WTC11 (cell line): ENCODE data around the gene CHSY3. TPM values are rescaled to one million over a fixed set of nuclear protein-coding genes. Genes with fewer than 3 reads are reported as not detected.

Source experiments
- ATAC-seq: fragments of 200-7000 bp; cut with Tn5 transposase; 2 replicates; pipeline ENCODE4 v1.10.0; 2021; ENCODE audit warnings: mild to moderate bottlenecking, moderate library complexity
- CTCF ChIA-PET: fragments of 300-600 bp; sonication (Branson Sonifier 250); formaldehyde crosslinking; loops from one replicate; lab custom pipeline; 2021; ENCODE audit warnings: antibody characterized with exemption; lab: Charles Lee
- POLR2A ChIA-PET: fragments of 350-600 bp; sonication (Branson Sonifier 250); formaldehyde crosslinking; loops from one replicate; lab custom pipeline; 2021; ENCODE audit warnings: antibody characterized with exemption; lab: Charles Lee
- DNase-seq: peaks from one replicate; pipeline ENCODE4 v3.0.0; 2021; ENCODE audit warnings: low spot score
- H3K27ac Mint-ChIP-seq: 2 replicates; pipeline ENCODE4 v1.8.0; 2021; ENCODE audit warnings: mixed read lengths
- H3K27me3 Mint-ChIP-seq: 2 replicates; pipeline ENCODE4 v1.8.0; 2021; ENCODE audit warnings: low read depth, mild to moderate bottlenecking, moderate library complexity, mixed read lengths
- H3K36me3 Mint-ChIP-seq: 2 replicates; pipeline ENCODE4 v1.8.0; 2021; ENCODE audit warnings: mixed read lengths
- H3K4me1 Mint-ChIP-seq: 2 replicates; pipeline ENCODE4 v1.8.0; 2022; ENCODE audit warnings: mixed read lengths
- H3K4me3 Mint-ChIP-seq: 2 replicates; pipeline ENCODE4 v1.8.0; 2021; ENCODE audit warnings: mild to moderate bottlenecking, moderate library complexity, mixed read lengths
- H3K9me3 Mint-ChIP-seq: 2 replicates; pipeline ENCODE4 v1.8.0; 2021; ENCODE audit warnings: mixed read lengths
- AR ChIP-seq: fragments of 250-450 bp; sonication (Bioruptor Pico); IDR thresholded peaks from 2 replicates; pipeline ENCODE4 v1.9.0; 2021; ENCODE audit warnings: mild to moderate bottlenecking
- ATF1 ChIP-seq: sonication (generic); formaldehyde crosslinking; IDR thresholded peaks from 2 replicates; pipeline ENCODE4 v1.8.1; 2023; ENCODE audit warnings: mild to moderate bottlenecking, moderate library complexity, missing genetic modification reagents
- CREB1 ChIP-seq: sonication (generic); formaldehyde crosslinking; IDR thresholded peaks from 2 replicates; pipeline ENCODE4 v1.8.0; 2023; ENCODE audit warnings: mild to moderate bottlenecking, missing genetic modification reagents
- E2F5 ChIP-seq: sonication (generic); formaldehyde crosslinking; IDR thresholded peaks from 2 replicates; pipeline ENCODE4 v1.8.1; 2022; ENCODE audit warnings: mild to moderate bottlenecking, moderate library complexity, missing genetic modification reagents
- EMX1 ChIP-seq: fragments of 250-450 bp; sonication (Bioruptor Pico); IDR thresholded peaks from 2 replicates; pipeline ENCODE4 v1.8.0; 2021; ENCODE audit warnings: mild to moderate bottlenecking
- FOXK1 ChIP-seq: sonication (generic); formaldehyde crosslinking; IDR thresholded peaks from 2 replicates; pipeline ENCODE4 v1.8.0; 2022; ENCODE audit warnings: mild to moderate bottlenecking, moderate library complexity, missing genetic modification reagents
- FOXP4 ChIP-seq: sonication (generic); formaldehyde crosslinking; IDR thresholded peaks from 2 replicates; pipeline ENCODE4 v1.8.0; 2022; ENCODE audit warnings: mild to moderate bottlenecking, missing genetic modification reagents
- GRHL2 ChIP-seq: fragments of 250-450 bp; sonication (Bioruptor Pico); IDR thresholded peaks from 2 replicates; pipeline ENCODE4 v1.8.0; 2022; ENCODE audit warnings: mild to moderate bottlenecking, moderate library complexity; ENCODE audit not compliant: insufficient replicate concordance, severe bottlenecking
- HMGXB4 ChIP-seq: sonication (generic); formaldehyde crosslinking; IDR thresholded peaks from 2 replicates; pipeline ENCODE4 v1.8.1; 2023; ENCODE audit warnings: mild to moderate bottlenecking, moderate library complexity, missing genetic modification reagents
- JUN ChIP-seq: sonication (generic); formaldehyde crosslinking; IDR thresholded peaks from 2 replicates; pipeline ENCODE4 v1.8.0; 2023; ENCODE audit warnings: mild to moderate bottlenecking, missing genetic modification reagents
- KAT7 ChIP-seq: sonication (generic); formaldehyde crosslinking; IDR thresholded peaks from 2 replicates; pipeline ENCODE4 v1.8.1; 2023; ENCODE audit warnings: missing genetic modification reagents, mild to moderate bottlenecking, borderline replicate concordance
- MLX ChIP-seq: sonication (generic); formaldehyde crosslinking; IDR thresholded peaks from 2 replicates; pipeline ENCODE4 v1.8.1; 2023; ENCODE audit warnings: mild to moderate bottlenecking, missing genetic modification reagents, moderate library complexity
- NFYB ChIP-seq: sonication (generic); formaldehyde crosslinking; conservative IDR thresholded peaks from 2 replicates; pipeline ENCODE4 v1.8.0; 2022; ENCODE audit warnings: low read depth, missing genetic modification reagents
- NR3C1 ChIP-seq: sonication (generic); formaldehyde crosslinking; conservative IDR thresholded peaks from 2 replicates; pipeline ENCODE4 v1.8.1; 2023; ENCODE audit warnings: low read depth, mild to moderate bottlenecking, missing genetic modification reagents
- SP1 ChIP-seq: sonication (generic); formaldehyde crosslinking; conservative IDR thresholded peaks from 2 replicates; pipeline ENCODE4 v1.8.1; 2022; ENCODE audit warnings: missing genetic modification reagents
- TCF7 ChIP-seq: sonication (generic); formaldehyde crosslinking; IDR thresholded peaks from 2 replicates; pipeline ENCODE4 v1.8.0; 2022; ENCODE audit warnings: mild to moderate bottlenecking, low read depth, missing genetic modification reagents, moderate library complexity
- USF2 ChIP-seq: sonication (generic); formaldehyde crosslinking; IDR thresholded peaks from 2 replicates; pipeline ENCODE4 v1.8.1; 2023; ENCODE audit warnings: mild to moderate bottlenecking, missing genetic modification reagents, moderate library complexity
- ZMAT4 ChIP-seq: fragments of 250-450 bp; sonication (Bioruptor Pico); IDR thresholded peaks from 2 replicates; pipeline ENCODE4 v1.9.0; 2021; ENCODE audit warnings: mild to moderate bottlenecking
- ZNF138 ChIP-seq: sonication (generic); formaldehyde crosslinking; conservative IDR thresholded peaks from 2 replicates; pipeline ENCODE4 v1.8.1; 2022; ENCODE audit warnings: mild to moderate bottlenecking, moderate library complexity, missing genetic modification reagents
- ZNF232 ChIP-seq: sonication (generic); formaldehyde crosslinking; IDR thresholded peaks from 2 replicates; pipeline ENCODE4 v1.8.0; 2022; ENCODE audit warnings: mild to moderate bottlenecking, missing genetic modification reagents
- ZNF263 ChIP-seq: sonication (generic); formaldehyde crosslinking; IDR thresholded peaks from 2 replicates; pipeline ENCODE4 v1.8.1; 2022; ENCODE audit warnings: low read depth, mild to moderate bottlenecking, moderate library complexity, missing genetic modification reagents
- ZNF317 ChIP-seq: sonication (generic); formaldehyde crosslinking; IDR thresholded peaks from 2 replicates; pipeline ENCODE4 v1.8.1; 2023; ENCODE audit warnings: low read depth, mild to moderate bottlenecking, moderate library complexity, missing genetic modification reagents, borderline replicate concordance
- ZNF416 ChIP-seq: fragments of 250-450 bp; sonication (Bioruptor Pico); IDR thresholded peaks from 2 replicates; pipeline ENCODE4 v1.9.0; 2021; ENCODE audit warnings: mild to moderate bottlenecking, inconsistent platforms
- ZNF423 ChIP-seq: fragments of 250-450 bp; sonication (Bioruptor Pico); IDR thresholded peaks from 2 replicates; pipeline ENCODE4 v2.1.2; 2022; ENCODE audit warnings: mild to moderate bottlenecking, moderate library complexity
- total RNA-seq: library from RNA; stranded (reverse); gene quantifications from 3 replicates; pipeline ENCODE4 v1.2.3, GENCODE V29; 2021

The CHSY3 gene
- total RNA-seq, 1 experiment from 2014 or later: 0.98 TPM

- POLR2A ChIA-PET: no interaction called here
- H3K27me3 Mint-ChIP-seq: no peaks in the 10 kb centered on the region
- TF ChIP-seq MLX (CRISPR knock-in tag) (no peak), EMX1 (CRISPR knock-in tag) (no peak), ATF1 (no peak), FOXK1 (CRISPR knock-in tag) (no peak), TCF7 (CRISPR knock-in tag) (no peak), ZNF423 (CRISPR knock-in tag) (no peak)
These were observed 157.5 kb downstream of the CHSY3 start for GRCh38 chr5:130061746-130062145.

GRCh38 chr5:130063603-130064002 is 159.3 kb downstream of the CHSY3 start:
- TF ChIP-seq FOXK1 (CRISPR knock-in tag) (no peak), ZNF263 (no peak), CREB1 (CRISPR knock-in tag) (no peak), NFYB (no peak), JUN (no peak), SP1 (CRISPR knock-in tag) (no peak), GRHL2 (no peak), HMGXB4 (CRISPR knock-in tag) (no peak), ZMAT4 (CRISPR knock-in tag) (no peak), USF2 (CRISPR knock-in tag) (no peak), KAT7 (CRISPR knock-in tag) (no peak), FOXP4 (CRISPR knock-in tag) (no peak), NR3C1 (CRISPR knock-in tag) (no peak), ZNF317 (no peak)
- ATAC-seq (peak; percentile 68), DNase-seq (no peak)
- ChIA-PET POLR2A (no interaction called here), CTCF (no interaction called here)
- Mint-ChIP-seq H3K4me1 (no peaks in the 10 kb centered on the region), H3K27me3 (no peaks in the 10 kb centered on the region), H3K36me3 (no peaks in the 10 kb centered on the region), H3K4me3 (no peak overlapping the region), H3K9me3 (no peaks in the 10 kb centered on the region), H3K27ac (no peak overlapping the region)

More at GRCh38 chr5:130061746-130062145, 157.5 kb downstream of the CHSY3 start:
- H3K4me3 Mint-ChIP-seq: no peak overlapping the region
- no peak overlapping the region for H3K27ac Mint-ChIP-seq
- DNase-seq (no peak), ATAC-seq (no peak)
- no peaks in the 10 kb centered on the region for H3K9me3 Mint-ChIP-seq
- H3K36me3 Mint-ChIP-seq: no peaks in the 10 kb centered on the region
- CTCF ChIA-PET: no interaction called here
- H3K4me1 Mint-ChIP-seq: no peaks in the 10 kb centered on the region

GRCh38 chr5:130064484-130064883 is 160.2 kb downstream of the CHSY3 start:
- Mint-ChIP-seq H3K9me3 (no peaks in the 10 kb centered on the region), H3K27ac (no peak overlapping the region), H3K27me3 (no peaks in the 10 kb centered on the region), H3K36me3 (no peaks in the 10 kb centered on the region), H3K4me3 (no peak overlapping the region), H3K4me1 (no peaks in the 10 kb centered on the region)
- POLR2A ChIA-PET: no interaction called here
- CTCF ChIA-PET: no interaction called here
- ATAC-seq (no peak), DNase-seq (no peak)
- TF ChIP-seq ZNF416 (CRISPR knock-in tag): no peak
- no peak for TF ChIP-seq E2F5 (CRISPR knock-in tag)
- no peak for TF ChIP-seq AR
- no peak for TF ChIP-seq ZNF232 (CRISPR knock-in tag)
- TF ChIP-seq ZNF138: no peak
